OCI-LY3 (cell line): Measurements from ENCODE around the gene PRDM5.

Experiments used
- EZH2phosphoT487 ChIP-seq: fragments of 200-600 bp; shearing (Covaris generic); IDR thresholded peaks from 2 replicates; pipeline ENCODE4 v1.6.1; 2018; ENCODE audit warnings: antibody characterized with exemption, mixed run types, low read depth
- TF ChIP-seq, protein P1 (sequence below): fragments of 200-600, 300-600 bp; sonication (generic); IDR thresholded peaks from 2 replicates; pipeline ENCODE4 v1.5.1; 2014; ENCODE audit warnings: antibody characterized with exemption, low read length, low read depth

GRCh38 chr4:120815361-120815760 is 107.2 kb downstream of the PRDM5 start:
- TF ChIP-seq, protein P1, sequence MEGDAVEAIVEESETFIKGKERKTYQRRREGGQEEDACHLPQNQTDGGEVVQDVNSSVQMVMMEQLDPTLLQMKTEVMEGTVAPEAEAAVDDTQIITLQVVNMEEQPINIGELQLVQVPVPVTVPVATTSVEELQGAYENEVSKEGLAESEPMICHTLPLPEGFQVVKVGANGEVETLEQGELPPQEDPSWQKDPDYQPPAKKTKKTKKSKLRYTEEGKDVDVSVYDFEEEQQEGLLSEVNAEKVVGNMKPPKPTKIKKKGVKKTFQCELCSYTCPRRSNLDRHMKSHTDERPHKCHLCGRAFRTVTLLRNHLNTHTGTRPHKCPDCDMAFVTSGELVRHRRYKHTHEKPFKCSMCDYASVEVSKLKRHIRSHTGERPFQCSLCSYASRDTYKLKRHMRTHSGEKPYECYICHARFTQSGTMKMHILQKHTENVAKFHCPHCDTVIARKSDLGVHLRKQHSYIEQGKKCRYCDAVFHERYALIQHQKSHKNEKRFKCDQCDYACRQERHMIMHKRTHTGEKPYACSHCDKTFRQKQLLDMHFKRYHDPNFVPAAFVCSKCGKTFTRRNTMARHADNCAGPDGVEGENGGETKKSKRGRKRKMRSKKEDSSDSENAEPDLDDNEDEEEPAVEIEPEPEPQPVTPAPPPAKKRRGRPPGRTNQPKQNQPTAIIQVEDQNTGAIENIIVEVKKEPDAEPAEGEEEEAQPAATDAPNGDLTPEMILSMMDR, result no peak
- no peak for TF ChIP-seq EZH2phosphoT487
